HL-60 (cell line): ENCODE measurements around the gene LRCOL1.

Experiments used
- GABPA ChIP-seq: IDR thresholded peaks from 2 replicates; pipeline ENCODE4 v1.6.1; 2012; ENCODE audit warnings: low read depth
- POLR2AphosphoS5 ChIP-seq: IDR thresholded peaks from 2 replicates; pipeline ENCODE4 v1.6.1; 2012; ENCODE audit warnings: low read depth
- SPI1 ChIP-seq: IDR thresholded peaks from 2 replicates; pipeline ENCODE4 v1.6.1; 2012; ENCODE audit warnings: low read depth, mild to moderate bottlenecking, borderline replicate concordance
- TF ChIP-seq, protein P1 (sequence below): IDR thresholded peaks from 2 replicates; pipeline ENCODE4 v1.6.1; 2012; ENCODE audit warnings: low read depth; ENCODE audit not compliant: insufficient replicate concordance
- TF ChIP-seq, protein P2 (sequence below): IDR thresholded peaks from one replicate; pipeline ENCODE4 v1.5.1; 2011; ENCODE audit warnings: low read length, control low read depth, inconsistent platforms; ENCODE audit not compliant: insufficient read depth

DNA sequence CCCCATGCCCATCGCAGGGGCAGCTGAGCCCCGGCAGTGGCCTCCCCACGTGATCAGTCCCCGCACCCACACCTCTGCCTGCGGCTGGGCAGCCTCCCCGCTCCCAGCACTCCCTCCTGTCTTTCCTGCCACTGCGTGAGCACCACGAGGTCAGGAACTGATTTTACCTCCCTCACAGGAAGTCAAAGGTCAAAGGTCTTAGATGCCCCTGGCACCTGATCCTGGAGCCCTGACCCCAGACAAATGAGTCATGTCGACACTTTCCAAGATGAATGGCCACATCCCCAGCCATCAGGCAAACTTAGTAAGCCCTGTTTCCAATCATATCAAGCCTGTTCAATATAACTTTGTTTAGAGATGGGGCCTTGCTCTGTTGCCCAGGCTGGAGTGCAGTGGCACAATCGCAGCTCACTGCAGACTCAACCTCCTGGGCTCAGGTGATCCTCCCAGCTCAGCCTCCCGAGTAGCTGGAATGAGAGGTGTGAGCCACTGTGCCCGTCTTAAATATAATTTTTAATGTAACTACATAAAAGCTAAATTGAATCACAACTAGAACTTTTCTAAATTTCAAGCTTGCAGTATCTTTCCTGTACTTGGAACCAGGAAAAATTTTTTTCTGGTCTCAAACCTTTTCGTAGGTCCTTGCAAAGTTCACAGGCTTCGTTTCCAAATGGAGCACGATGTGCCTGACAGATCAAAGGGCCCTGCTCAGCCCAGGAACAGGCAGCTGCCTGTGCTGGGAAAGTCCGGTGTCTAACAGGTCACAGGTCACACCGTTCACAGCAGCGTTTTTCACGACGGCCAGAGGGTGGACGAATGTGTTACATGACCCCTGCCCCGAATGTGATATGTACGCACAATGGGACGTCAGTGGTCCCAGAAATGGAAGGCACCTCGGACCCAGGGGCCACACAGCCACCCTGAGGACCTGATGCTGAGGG lies 1.9 kb downstream of the LRCOL1 start:
- TF ChIP-seq, protein P1, sequence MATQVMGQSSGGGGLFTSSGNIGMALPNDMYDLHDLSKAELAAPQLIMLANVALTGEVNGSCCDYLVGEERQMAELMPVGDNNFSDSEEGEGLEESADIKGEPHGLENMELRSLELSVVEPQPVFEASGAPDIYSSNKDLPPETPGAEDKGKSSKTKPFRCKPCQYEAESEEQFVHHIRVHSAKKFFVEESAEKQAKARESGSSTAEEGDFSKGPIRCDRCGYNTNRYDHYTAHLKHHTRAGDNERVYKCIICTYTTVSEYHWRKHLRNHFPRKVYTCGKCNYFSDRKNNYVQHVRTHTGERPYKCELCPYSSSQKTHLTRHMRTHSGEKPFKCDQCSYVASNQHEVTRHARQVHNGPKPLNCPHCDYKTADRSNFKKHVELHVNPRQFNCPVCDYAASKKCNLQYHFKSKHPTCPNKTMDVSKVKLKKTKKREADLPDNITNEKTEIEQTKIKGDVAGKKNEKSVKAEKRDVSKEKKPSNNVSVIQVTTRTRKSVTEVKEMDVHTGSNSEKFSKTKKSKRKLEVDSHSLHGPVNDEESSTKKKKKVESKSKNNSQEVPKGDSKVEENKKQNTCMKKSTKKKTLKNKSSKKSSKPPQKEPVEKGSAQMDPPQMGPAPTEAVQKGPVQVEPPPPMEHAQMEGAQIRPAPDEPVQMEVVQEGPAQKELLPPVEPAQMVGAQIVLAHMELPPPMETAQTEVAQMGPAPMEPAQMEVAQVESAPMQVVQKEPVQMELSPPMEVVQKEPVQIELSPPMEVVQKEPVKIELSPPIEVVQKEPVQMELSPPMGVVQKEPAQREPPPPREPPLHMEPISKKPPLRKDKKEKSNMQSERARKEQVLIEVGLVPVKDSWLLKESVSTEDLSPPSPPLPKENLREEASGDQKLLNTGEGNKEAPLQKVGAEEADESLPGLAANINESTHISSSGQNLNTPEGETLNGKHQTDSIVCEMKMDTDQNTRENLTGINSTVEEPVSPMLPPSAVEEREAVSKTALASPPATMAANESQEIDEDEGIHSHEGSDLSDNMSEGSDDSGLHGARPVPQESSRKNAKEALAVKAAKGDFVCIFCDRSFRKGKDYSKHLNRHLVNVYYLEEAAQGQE = no peak
- TF ChIP-seq, protein P2, sequence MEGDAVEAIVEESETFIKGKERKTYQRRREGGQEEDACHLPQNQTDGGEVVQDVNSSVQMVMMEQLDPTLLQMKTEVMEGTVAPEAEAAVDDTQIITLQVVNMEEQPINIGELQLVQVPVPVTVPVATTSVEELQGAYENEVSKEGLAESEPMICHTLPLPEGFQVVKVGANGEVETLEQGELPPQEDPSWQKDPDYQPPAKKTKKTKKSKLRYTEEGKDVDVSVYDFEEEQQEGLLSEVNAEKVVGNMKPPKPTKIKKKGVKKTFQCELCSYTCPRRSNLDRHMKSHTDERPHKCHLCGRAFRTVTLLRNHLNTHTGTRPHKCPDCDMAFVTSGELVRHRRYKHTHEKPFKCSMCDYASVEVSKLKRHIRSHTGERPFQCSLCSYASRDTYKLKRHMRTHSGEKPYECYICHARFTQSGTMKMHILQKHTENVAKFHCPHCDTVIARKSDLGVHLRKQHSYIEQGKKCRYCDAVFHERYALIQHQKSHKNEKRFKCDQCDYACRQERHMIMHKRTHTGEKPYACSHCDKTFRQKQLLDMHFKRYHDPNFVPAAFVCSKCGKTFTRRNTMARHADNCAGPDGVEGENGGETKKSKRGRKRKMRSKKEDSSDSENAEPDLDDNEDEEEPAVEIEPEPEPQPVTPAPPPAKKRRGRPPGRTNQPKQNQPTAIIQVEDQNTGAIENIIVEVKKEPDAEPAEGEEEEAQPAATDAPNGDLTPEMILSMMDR = no peak
- TF ChIP-seq POLR2AphosphoS5 (no peak), GABPA (no peak), SPI1 (no peak)
